SK-N-SH (cell line): Measurements from ENCODE around the gene TRPM8. TPM values are rescaled to one million over a fixed set of nuclear protein-coding genes. Genes with fewer than 3 reads are reported as not detected.

ENCODE experiments used
- CTCF ChIA-PET: fragments of 300-600, 350-600 bp; formaldehyde crosslinking; extraction: SDS; loops from one replicate; lab custom pipeline; 2021; lab: Yijun Ruan, JAX
- POLR2A ChIA-PET: fragments of 350-600 bp; sonication (Branson Sonifier 250); formaldehyde crosslinking; extraction: SDS; loops from one replicate; lab custom pipeline; 2020; ENCODE audit warnings: antibody characterized with exemption, inconsistent platforms; lab: Yijun Ruan, JAX
- DNase-seq: peaks from one replicate; pipeline ENCODE4 v3.0.0; 2012
- H2AFZ ChIP-seq: fragments of 200-600 bp; sonication (generic); 2 replicates; pipeline ENCODE4 v1.8.1; 2016; ENCODE audit warnings: antibody characterized with exemption, mild to moderate bottlenecking, low read depth
- H3F3A ChIP-seq: fragments of 200-600 bp; sonication (generic); replicated peaks from 2 replicates; pipeline ENCODE3; 2016; ENCODE audit warnings: antibody characterized with exemption, mild to moderate bottlenecking; ENCODE audit not compliant: insufficient read depth
- H3K27ac ChIP-seq, 2 experiments: fragments of 200-500 bp in 1 of 2; fragments of 200-600 bp in 1 of 2; sonication (Bioruptor generic) in 1 of 2; sonication (generic), shearing (Covaris generic) in 1 of 2; 2 replicates each; pipeline versions ENCODE4 v1.5.1 to v1.6.1; 2014 to 2016; ENCODE audit warnings: low read depth in 2 of 2, inconsistent platforms in 1 of 2, low read length in 1 of 2, mild to moderate bottlenecking in 1 of 2, mixed read lengths in 1 of 2
- H3K27me3 ChIP-seq: fragments of 200-600 bp; sonication (generic), shearing (Covaris generic); 2 replicates; pipeline ENCODE4 v1.6.1; 2016; ENCODE audit warnings: mixed run types; ENCODE audit not compliant: insufficient read depth
- H3K36me3 ChIP-seq, 2 experiments: fragments of 200-500 bp in 1 of 2; fragments of 200-600 bp in 1 of 2; sonication (Bioruptor generic) in 1 of 2; sonication (generic) in 1 of 2; replicated peaks in 1 of 2; 2 replicates each; pipeline versions ENCODE3 to v1.5.1; 2014 to 2016; ENCODE audit warnings: low read length in 1 of 2, mild to moderate bottlenecking in 1 of 2; ENCODE audit not compliant: insufficient read depth in 2 of 2, control insufficient read depth in 1 of 2
- H3K4me1 ChIP-seq, 2 experiments: fragments of 200-500 bp in 1 of 2; fragments of 200-600 bp in 1 of 2; sonication (Bioruptor generic) in 1 of 2; sonication (generic), shearing (Covaris generic) in 1 of 2; 2 replicates each; pipeline versions ENCODE4 v1.5.1 to v1.6.1; 2014 to 2016; ENCODE audit warnings: low read depth in 1 of 2, low read length in 1 of 2, mixed run types in 1 of 2; ENCODE audit not compliant: insufficient read depth in 2 of 2, control insufficient read depth in 1 of 2
- H3K4me2 ChIP-seq: fragments of 200-600 bp; sonication (generic), shearing (Covaris generic); 2 replicates; pipeline ENCODE4 v1.6.1; 2017; ENCODE audit warnings: mixed run types
- H3K4me3 ChIP-seq, 2 experiments: fragments of 200-500 bp in 1 of 2; fragments of 200-600 bp in 1 of 2; sonication (Bioruptor generic) in 1 of 2; sonication (generic), shearing (Covaris generic) in 1 of 2; 2 replicates each; pipeline versions ENCODE4 v1.5.1 to v1.8.1; 2014 to 2016; ENCODE audit warnings: low read depth in 2 of 2, inconsistent platforms in 1 of 2, low read length in 1 of 2, mild to moderate bottlenecking in 1 of 2, mixed read lengths in 1 of 2, moderate library complexity in 1 of 2
- H3K79me2 ChIP-seq: fragments of 200-600 bp; sonication (generic); 2 replicates; pipeline ENCODE4 v1.8.1; 2017; ENCODE audit warnings: mild to moderate bottlenecking; ENCODE audit not compliant: insufficient read depth
- H3K9ac ChIP-seq: fragments of 200-600 bp; sonication (generic); 2 replicates; pipeline ENCODE4 v1.6.1; 2017; ENCODE audit warnings: mixed run types
- H3K9me2 ChIP-seq: fragments of 200-600 bp; sonication (generic); 2 replicates; pipeline ENCODE4 v1.6.1; 2017; ENCODE audit warnings: mixed run types
- H3K9me3 ChIP-seq: fragments of 200-600 bp; sonication (generic); 2 replicates; pipeline ENCODE4 v1.6.1; 2017; ENCODE audit warnings: mixed run types, mild to moderate bottlenecking, moderate library complexity
- H4K20me1 ChIP-seq: fragments of 200-600 bp; sonication (generic); 2 replicates; pipeline ENCODE4 v1.6.1; 2017; ENCODE audit warnings: mild to moderate bottlenecking, mixed run types; ENCODE audit not compliant: insufficient read depth
- EP300 ChIP-seq, 2 experiments: IDR thresholded peaks; 2 replicates each; pipeline versions ENCODE4 v1.4.0 to v1.6.1; 2012; ENCODE audit warnings: borderline replicate concordance in 1 of 2, low read depth in 1 of 2, low read length in 1 of 2
- EZH2phosphoT487 ChIP-seq: fragments of 200-600 bp; sonication (generic); IDR thresholded peaks from 2 replicates; pipeline ENCODE4 v1.6.1; 2017; ENCODE audit warnings: low read depth, mixed run types, mild to moderate bottlenecking, antibody characterized with exemption, moderate library complexity, borderline replicate concordance
- FOSL2 ChIP-seq: IDR thresholded peaks from 2 replicates; pipeline ENCODE4 v1.4.0; 2012; ENCODE audit warnings: low read depth, mild to moderate bottlenecking, moderate library complexity, borderline replicate concordance
- FOXJ3 ChIP-seq: sonication (generic); formaldehyde crosslinking; IDR thresholded peaks from 2 replicates; pipeline ENCODE4 v1.5.1; 2020; ENCODE audit warnings: mild to moderate bottlenecking, missing genetic modification reagents
- GABPA ChIP-seq: IDR thresholded peaks from 2 replicates; pipeline ENCODE4 v1.4.0; 2012; ENCODE audit warnings: low read depth, mild to moderate bottlenecking
- MEF2A ChIP-seq: IDR thresholded peaks from 2 replicates; pipeline ENCODE4 v1.4.0; 2012; ENCODE audit warnings: low read depth, borderline replicate concordance
- MXI1 ChIP-seq: IDR thresholded peaks from 2 replicates; pipeline ENCODE4 v1.6.1; 2012; ENCODE audit warnings: mild to moderate bottlenecking, low read depth, low read length, improper control_type of control experiment
- NFIC ChIP-seq: IDR thresholded peaks from 2 replicates; pipeline ENCODE4 v1.4.0; 2012; ENCODE audit warnings: borderline replicate concordance
- RAD21 ChIP-seq: IDR thresholded peaks from 2 replicates; pipeline ENCODE4 v1.6.1; 2012; ENCODE audit warnings: mild to moderate bottlenecking, low read length
- RFX5 ChIP-seq: IDR thresholded peaks from 2 replicates; pipeline ENCODE4 v1.6.1; 2012; ENCODE audit warnings: mild to moderate bottlenecking, improper control_type of control experiment, low read length
- TCF12 ChIP-seq: IDR thresholded peaks from 2 replicates; pipeline ENCODE4 v1.4.0; 2012
- TEAD4 ChIP-seq: IDR thresholded peaks from 2 replicates; pipeline ENCODE4 v1.4.0; 2012; ENCODE audit warnings: mild to moderate bottlenecking, borderline replicate concordance; ENCODE audit not compliant: insufficient read depth
- YY1 ChIP-seq: IDR thresholded peaks from 2 replicates; pipeline ENCODE4 v1.4.0; 2012; ENCODE audit warnings: low read depth, mild to moderate bottlenecking
- WGBS: methylation state at CpG from one replicate; pipeline ENCODE4 v1.1.6; 2017; ENCODE audit warnings: low lambda C conversion rate; 5-methylcytosine and 5-hydroxymethylcytosine counted together
- polyA plus RNA-seq, 3 experiments: library from polyadenylated mRNA; depleted of rRNA; stranded (reverse); fragments of >200 nt; gene quantifications; 2 replicates each; pipeline ENCODE4 v1.2.3, GENCODE V29; 2012
- TF ChIP-seq, protein P1 (sequence below): fragments of 200-600 bp; sonication (generic); IDR thresholded peaks from 2 replicates; pipeline ENCODE4 v1.6.1; 2017; ENCODE audit warnings: antibody characterized with exemption, mild to moderate bottlenecking, moderate library complexity
- TF ChIP-seq, protein P2 (sequence below): IDR thresholded peaks from 2 replicates; pipeline ENCODE4 v1.4.0; 2012; ENCODE audit warnings: low read depth, borderline replicate concordance
- TF ChIP-seq, protein P3 (sequence below): IDR thresholded peaks from 2 replicates; pipeline ENCODE4 v1.4.0; 2012; ENCODE audit warnings: low read depth, borderline replicate concordance
- TF ChIP-seq, protein P4 (sequence below): IDR thresholded peaks from 2 replicates; pipeline ENCODE4; 2012
- TF ChIP-seq, protein P5 (sequence below): fragments of 150-350 bp; IDR thresholded peaks from 2 replicates; pipeline ENCODE4 v1.6.1; 2016; ENCODE audit warnings: mild to moderate bottlenecking, low read depth, low read length

TRPM8 gene
- polyA plus RNA-seq, 1 of the 3 experiments (the other 2 are of a cell fraction): 0.85 TPM

DNA sequence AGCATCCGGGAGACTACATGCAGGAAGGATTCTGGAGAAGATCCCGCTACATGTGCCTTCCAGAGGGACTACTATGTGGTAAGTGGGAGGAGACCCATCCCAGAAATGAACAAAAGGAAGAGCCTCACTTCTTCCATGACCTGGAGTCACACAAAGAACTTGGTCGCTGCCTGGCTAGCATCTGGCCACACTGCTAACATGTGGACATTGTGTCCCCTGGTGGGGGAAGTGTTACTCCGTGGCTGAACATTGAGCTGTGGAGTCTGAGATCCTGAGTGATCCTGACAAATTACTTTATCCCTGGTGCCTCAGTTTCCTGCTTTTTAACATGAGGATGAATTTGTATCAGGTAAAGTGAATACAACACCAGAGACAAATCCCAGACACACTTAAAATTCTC is 141.7 kb downstream of the TRPM8 start:
- H4K20me1 ChIP-seq: no peaks in the 10 kb centered on the region
- ChIA-PET POLR2A (no interaction called here), CTCF (no interaction called here)
- H3K9me3 ChIP-seq: no peaks in the 10 kb centered on the region
- no peak for DNase-seq
- H3K9ac ChIP-seq: no peak overlapping the region
- H3K4me2 ChIP-seq: no peak overlapping the region
- H3K27ac ChIP-seq: no peak overlapping the region
- H3K4me3 ChIP-seq: no peak overlapping the region
- WGBS: 78% methylated on average over 4 of the region's 4 CpGs
- H3F3A ChIP-seq: no peaks in the 10 kb centered on the region
- no peaks in the 10 kb centered on the region for H3K36me3 ChIP-seq
- no peaks in the 10 kb centered on the region for H3K27me3 ChIP-seq
- H3K9me2 ChIP-seq: no peaks in the 10 kb centered on the region
- no peaks in the 10 kb centered on the region for H3K79me2 ChIP-seq
- TF ChIP-seq EP300 (IDR thresholded peaks at IDR 0.05; ENCODE audit: borderline replicate concordance in 1 of 2, low read depth in 1 of 2, low read length in 1 of 2) (no peak), FOXJ3 (no peak), TCF12 (no peak)
- H3K4me1 ChIP-seq: no peaks in the 10 kb centered on the region
- no peak overlapping the region for H2AFZ ChIP-seq

DNA sequence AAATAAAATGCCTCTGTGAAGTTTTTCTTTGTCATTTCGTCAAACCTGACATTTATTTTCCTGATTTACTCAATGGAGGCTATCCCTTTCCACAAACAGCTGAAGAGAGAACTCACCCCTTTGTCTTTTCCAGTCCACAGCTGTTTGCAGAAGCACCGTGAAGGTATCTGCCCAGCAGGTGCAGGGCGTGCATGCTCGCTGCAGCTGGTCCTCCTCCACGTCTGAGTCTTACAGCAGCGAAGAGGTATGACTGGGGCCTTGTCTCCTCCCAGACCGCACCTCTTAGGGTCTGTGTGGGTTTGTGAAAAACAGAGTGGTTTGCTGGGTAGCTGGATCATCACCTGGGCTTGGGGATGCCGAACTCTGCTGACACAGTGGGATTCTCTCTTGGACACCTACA is 143.1 kb downstream of the TRPM8 start:
- TF ChIP-seq, protein P1, sequence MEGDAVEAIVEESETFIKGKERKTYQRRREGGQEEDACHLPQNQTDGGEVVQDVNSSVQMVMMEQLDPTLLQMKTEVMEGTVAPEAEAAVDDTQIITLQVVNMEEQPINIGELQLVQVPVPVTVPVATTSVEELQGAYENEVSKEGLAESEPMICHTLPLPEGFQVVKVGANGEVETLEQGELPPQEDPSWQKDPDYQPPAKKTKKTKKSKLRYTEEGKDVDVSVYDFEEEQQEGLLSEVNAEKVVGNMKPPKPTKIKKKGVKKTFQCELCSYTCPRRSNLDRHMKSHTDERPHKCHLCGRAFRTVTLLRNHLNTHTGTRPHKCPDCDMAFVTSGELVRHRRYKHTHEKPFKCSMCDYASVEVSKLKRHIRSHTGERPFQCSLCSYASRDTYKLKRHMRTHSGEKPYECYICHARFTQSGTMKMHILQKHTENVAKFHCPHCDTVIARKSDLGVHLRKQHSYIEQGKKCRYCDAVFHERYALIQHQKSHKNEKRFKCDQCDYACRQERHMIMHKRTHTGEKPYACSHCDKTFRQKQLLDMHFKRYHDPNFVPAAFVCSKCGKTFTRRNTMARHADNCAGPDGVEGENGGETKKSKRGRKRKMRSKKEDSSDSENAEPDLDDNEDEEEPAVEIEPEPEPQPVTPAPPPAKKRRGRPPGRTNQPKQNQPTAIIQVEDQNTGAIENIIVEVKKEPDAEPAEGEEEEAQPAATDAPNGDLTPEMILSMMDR: no peak
- TF ChIP-seq TEAD4: no peak
- no peak for TF ChIP-seq FOSL2
- TF ChIP-seq, protein P2, sequence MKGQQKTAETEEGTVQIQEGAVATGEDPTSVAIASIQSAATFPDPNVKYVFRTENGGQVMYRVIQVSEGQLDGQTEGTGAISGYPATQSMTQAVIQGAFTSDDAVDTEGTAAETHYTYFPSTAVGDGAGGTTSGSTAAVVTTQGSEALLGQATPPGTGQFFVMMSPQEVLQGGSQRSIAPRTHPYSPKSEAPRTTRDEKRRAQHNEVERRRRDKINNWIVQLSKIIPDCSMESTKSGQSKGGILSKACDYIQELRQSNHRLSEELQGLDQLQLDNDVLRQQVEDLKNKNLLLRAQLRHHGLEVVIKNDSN: no peak
- no peak for TF ChIP-seq NFIC
- TF ChIP-seq, protein P3, sequence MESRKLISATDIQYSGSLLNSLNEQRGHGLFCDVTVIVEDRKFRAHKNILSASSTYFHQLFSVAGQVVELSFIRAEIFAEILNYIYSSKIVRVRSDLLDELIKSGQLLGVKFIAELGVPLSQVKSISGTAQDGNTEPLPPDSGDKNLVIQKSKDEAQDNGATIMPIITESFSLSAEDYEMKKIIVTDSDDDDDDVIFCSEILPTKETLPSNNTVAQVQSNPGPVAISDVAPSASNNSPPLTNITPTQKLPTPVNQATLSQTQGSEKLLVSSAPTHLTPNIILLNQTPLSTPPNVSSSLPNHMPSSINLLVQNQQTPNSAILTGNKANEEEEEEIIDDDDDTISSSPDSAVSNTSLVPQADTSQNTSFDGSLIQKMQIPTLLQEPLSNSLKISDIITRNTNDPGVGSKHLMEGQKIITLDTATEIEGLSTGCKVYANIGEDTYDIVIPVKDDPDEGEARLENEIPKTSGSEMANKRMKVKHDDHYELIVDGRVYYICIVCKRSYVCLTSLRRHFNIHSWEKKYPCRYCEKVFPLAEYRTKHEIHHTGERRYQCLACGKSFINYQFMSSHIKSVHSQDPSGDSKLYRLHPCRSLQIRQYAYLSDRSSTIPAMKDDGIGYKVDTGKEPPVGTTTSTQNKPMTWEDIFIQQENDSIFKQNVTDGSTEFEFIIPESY: no peak
- TF ChIP-seq GABPA: no peak
- no peak for TF ChIP-seq EP300 (IDR thresholded peaks at IDR 0.05; ENCODE audit: borderline replicate concordance in 1 of 2, low read depth in 1 of 2, low read length in 1 of 2)
- TF ChIP-seq FOXJ3: no peak
- no peak for TF ChIP-seq RFX5
- TF ChIP-seq RAD21: no peak
- no peak for TF ChIP-seq MXI1
- TF ChIP-seq EZH2phosphoT487: no peak
- no peak for TF ChIP-seq MEF2A
- TF ChIP-seq, protein P4, sequence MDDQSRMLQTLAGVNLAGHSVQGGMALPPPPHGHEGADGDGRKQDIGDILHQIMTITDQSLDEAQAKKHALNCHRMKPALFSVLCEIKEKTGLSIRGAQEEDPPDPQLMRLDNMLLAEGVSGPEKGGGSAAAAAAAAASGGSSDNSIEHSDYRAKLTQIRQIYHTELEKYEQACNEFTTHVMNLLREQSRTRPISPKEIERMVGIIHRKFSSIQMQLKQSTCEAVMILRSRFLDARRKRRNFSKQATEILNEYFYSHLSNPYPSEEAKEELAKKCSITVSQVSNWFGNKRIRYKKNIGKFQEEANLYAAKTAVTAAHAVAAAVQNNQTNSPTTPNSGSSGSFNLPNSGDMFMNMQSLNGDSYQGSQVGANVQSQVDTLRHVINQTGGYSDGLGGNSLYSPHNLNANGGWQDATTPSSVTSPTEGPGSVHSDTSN: no peak
- TF ChIP-seq YY1: no peak
- TF ChIP-seq, protein P5, sequence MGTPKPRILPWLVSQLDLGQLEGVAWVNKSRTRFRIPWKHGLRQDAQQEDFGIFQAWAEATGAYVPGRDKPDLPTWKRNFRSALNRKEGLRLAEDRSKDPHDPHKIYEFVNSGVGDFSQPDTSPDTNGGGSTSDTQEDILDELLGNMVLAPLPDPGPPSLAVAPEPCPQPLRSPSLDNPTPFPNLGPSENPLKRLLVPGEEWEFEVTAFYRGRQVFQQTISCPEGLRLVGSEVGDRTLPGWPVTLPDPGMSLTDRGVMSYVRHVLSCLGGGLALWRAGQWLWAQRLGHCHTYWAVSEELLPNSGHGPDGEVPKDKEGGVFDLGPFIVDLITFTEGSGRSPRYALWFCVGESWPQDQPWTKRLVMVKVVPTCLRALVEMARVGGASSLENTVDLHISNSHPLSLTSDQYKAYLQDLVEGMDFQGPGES: no peak
- CTCF ChIA-PET: no interaction called here
- no peak overlapping the region for H2AFZ ChIP-seq

More for the DNA sequence above, 143.1 kb downstream of the TRPM8 start:
- Histone ChIP-seq H3K4me3 (no peak overlapping the region), H3K9ac (no peak overlapping the region), H3K36me3 (no peaks in the 10 kb centered on the region), H3K9me3 (no peaks in the 10 kb centered on the region), H4K20me1 (no peaks in the 10 kb centered on the region), H3K79me2 (no peaks in the 10 kb centered on the region), H3F3A (no peaks in the 10 kb centered on the region), H3K27ac (no peak overlapping the region), H3K4me1 (no peaks in the 10 kb centered on the region), H3K9me2 (no peaks in the 10 kb centered on the region), H3K4me2 (no peak overlapping the region), H3K27me3 (no peaks in the 10 kb centered on the region)
- POLR2A ChIA-PET: no interaction called here
- no peak for DNase-seq
- 70% methylated on average over 8 of the region's 8 CpGs for WGBS
